Osteocyte (in vitro differentiated cells): ENCODE measurements around the gene CTNNA2. TPM values are rescaled to one million over a fixed set of nuclear protein-coding genes. Genes with fewer than 3 reads are reported as not detected.

Experiments used
- DNase-seq: peaks from one replicate; pipeline ENCODE4 v3.0.0; 2021; ENCODE audit warnings: mixed read lengths; ENCODE audit not compliant: unreplicated experiment; ENCODE audit errors: extremely low spot score
- H3K27ac Mint-ChIP-seq: one replicate; pipeline ENCODE4 v1.8.0; 2021; ENCODE audit warnings: mild to moderate bottlenecking, mixed read lengths; ENCODE audit not compliant: unreplicated experiment
- H3K27me3 Mint-ChIP-seq: one replicate; pipeline ENCODE4 v1.8.0; 2021; ENCODE audit warnings: mixed read lengths; ENCODE audit not compliant: unreplicated experiment
- H3K36me3 Mint-ChIP-seq: one replicate; pipeline ENCODE4 v1.8.0; 2021; ENCODE audit warnings: mixed read lengths; ENCODE audit not compliant: unreplicated experiment
- H3K4me1 Mint-ChIP-seq: one replicate; pipeline ENCODE4 v1.8.0; 2021; ENCODE audit warnings: mixed read lengths; ENCODE audit not compliant: unreplicated experiment
- H3K4me3 Mint-ChIP-seq: one replicate; pipeline ENCODE4 v1.8.0; 2021; ENCODE audit warnings: mild to moderate bottlenecking, moderate library complexity, mixed read lengths; ENCODE audit not compliant: unreplicated experiment
- H3K9me3 Mint-ChIP-seq: one replicate; pipeline ENCODE4 v1.8.0; 2021; ENCODE audit warnings: mixed read lengths; ENCODE audit not compliant: unreplicated experiment
- CTCF ChIP-seq: fragments of 200-600 bp; sonication (generic); IDR thresholded peaks from 2 replicates; pipeline ENCODE4 v1.5.0; 2021; ENCODE audit warnings: antibody characterized with exemption, mild to moderate bottlenecking, moderate library complexity
- total RNA-seq: library from RNA; stranded (reverse); gene quantifications from 2 replicates; pipeline ENCODE4 v1.2.1, GENCODE V29; 2021

Gene CTNNA2
- total RNA-seq, 1 donor from 2014 or later, result not detected

- no peaks in the 10 kb centered on the region for H3K36me3 Mint-ChIP-seq
- H3K27me3 Mint-ChIP-seq, result no peaks in the 10 kb centered on the region
These were observed 437.7 kb downstream of the CTNNA2 start for GRCh38 chr2:79950526-79950925.

GRCh38 chr2:79952616-79953015 lies 439.8 kb downstream of the CTNNA2 start:
- TF ChIP-seq CTCF, result no peak
- no peaks in the 10 kb centered on the region for H3K9me3 Mint-ChIP-seq
- H3K4me1 Mint-ChIP-seq, result no peaks in the 10 kb centered on the region
- no peak overlapping the region for H3K4me3 Mint-ChIP-seq
- no peak overlapping the region for H3K27ac Mint-ChIP-seq
- no peak for DNase-seq
- H3K36me3 Mint-ChIP-seq, result no peaks in the 10 kb centered on the region
- H3K27me3 Mint-ChIP-seq, result no peaks in the 10 kb centered on the region

More at GRCh38 chr2:79950526-79950925, 437.7 kb downstream of the CTNNA2 start:
- H3K4me3 Mint-ChIP-seq, result no peak overlapping the region
- no peaks in the 10 kb centered on the region for H3K4me1 Mint-ChIP-seq
- H3K9me3 Mint-ChIP-seq, result no peaks in the 10 kb centered on the region
- no peak overlapping the region for H3K27ac Mint-ChIP-seq
- no peak for DNase-seq
- TF ChIP-seq CTCF, result no peak

GRCh38 chr2:79960035-79960434 lies 447.2 kb downstream of the CTNNA2 start:
- TF ChIP-seq CTCF, result no peak
- no peaks in the 10 kb centered on the region for H3K27me3 Mint-ChIP-seq
- H3K36me3 Mint-ChIP-seq, result no peaks in the 10 kb centered on the region
- no peaks in the 10 kb centered on the region for H3K4me1 Mint-ChIP-seq
- no peak overlapping the region for H3K4me3 Mint-ChIP-seq
- DNase-seq, result no peak
- H3K27ac Mint-ChIP-seq, result no peak overlapping the region
- H3K9me3 Mint-ChIP-seq, result peaks cover 12% of the 10 kb centered on the region

GRCh38 chr2:79960519-79960918 lies 447.7 kb downstream of the CTNNA2 start:
- Mint-ChIP-seq H3K9me3 (peaks cover 12% of the 10 kb centered on the region), H3K4me1 (no peaks in the 10 kb centered on the region), H3K4me3 (no peak overlapping the region), H3K27me3 (no peaks in the 10 kb centered on the region), H3K36me3 (no peaks in the 10 kb centered on the region), H3K27ac (no peak overlapping the region)
- TF ChIP-seq CTCF, result no peak
- no peak for DNase-seq

- Mint-ChIP-seq H3K27ac (no peak overlapping the region), H3K4me1 (no peaks in the 10 kb centered on the region), H3K4me3 (no peak overlapping the region), H3K36me3 (no peaks in the 10 kb centered on the region), H3K27me3 (no peaks in the 10 kb centered on the region), H3K9me3 (peaks cover 9% of the 10 kb centered on the region)
- TF ChIP-seq CTCF, result no peak
- DNase-seq, result no peak
These were observed 452.1 kb downstream of the CTNNA2 start for GRCh38 chr2:79964966-79965365.
